ENCODE measurements around the gene MED13L.

MED13L gene

GRCh38 chr12:116180448-116180847 is 97.0 kb downstream of the MED13L start:
- no peak for DNase-seq

- DNase-seq = no peak
Measured at GRCh38 chr12:116179384-116179783, 98.1 kb downstream of the MED13L start.

GRCh38 chr12:116177017-116177416 is 100.5 kb downstream of the MED13L start:
- no peak for DNase-seq

GRCh38 chr12:116174904-116175303 is 102.6 kb downstream of the MED13L start:
- no peak for DNase-seq

- DNase-seq = no peak
Measured at GRCh38 chr12:116174006-116174405, 103.5 kb downstream of the MED13L start.

- no peak for DNase-seq
Measured at GRCh38 chr12:116172224-116172849, 105.2 kb downstream of the MED13L start.

- peak; percentile 51 for DNase-seq
Measured at GRCh38 chr12:116171549-116171948, 105.9 kb downstream of the MED13L start.

GRCh38 chr12:116169071-116169470 is 108.4 kb downstream of the MED13L start:
- DNase-seq = no peak

GRCh38 chr12:116166306-116166705 is 111.2 kb downstream of the MED13L start:
- peak; percentile 41 for DNase-seq

GRCh38 chr12:116165036-116165425 is 112.5 kb downstream of the MED13L start:
- peak; percentile 21 for DNase-seq

GRCh38 chr12:116164250-116165035 is 113.0 kb downstream of the MED13L start:
- DNase-seq = peak; percentile 29

GRCh38 chr12:116162071-116162470 is 115.4 kb downstream of the MED13L start:
- DNase-seq = no peak

- DNase-seq = no peak
Measured at GRCh38 chr12:116161588-116161987, 115.9 kb downstream of the MED13L start.

- no peak for DNase-seq
Measured at GRCh38 chr12:116160883-116161458, 116.5 kb downstream of the MED13L start.

- no peak for DNase-seq
Measured at GRCh38 chr12:116160231-116160630, 117.3 kb downstream of the MED13L start.

GRCh38 chr12:116159593-116160200 is 117.8 kb downstream of the MED13L start:
- peak; percentile 28 for DNase-seq

- peak; percentile 78 for DNase-seq
Measured at GRCh38 chr12:116159175-116159574, 118.3 kb downstream of the MED13L start.

GRCh38 chr12:116157845-116158267 is 119.6 kb downstream of the MED13L start:
- no peak for DNase-seq

- DNase-seq = no peak
Measured at GRCh38 chr12:116156614-116157013, 120.9 kb downstream of the MED13L start.

GRCh38 chr12:116155383-116155782 is 122.1 kb downstream of the MED13L start:
- no peak for DNase-seq

GRCh38 chr12:116153983-116154382 is 123.5 kb downstream of the MED13L start:
- DNase-seq = no peak

- DNase-seq = no peak
Measured at GRCh38 chr12:116153113-116153512, 124.4 kb downstream of the MED13L start.

GRCh38 chr12:116152268-116152667 is 125.2 kb downstream of the MED13L start:
- DNase-seq = peak; percentile 87
